Raji (cell line): ENCODE results near the gene INSL4.

Experiments
- POLR2A ChIP-seq: IDR thresholded peaks from 2 replicates; pipeline ENCODE4 v1.6.1; 2011; ENCODE audit warnings: low read depth, low read length, control low read depth; ENCODE audit not compliant: insufficient read depth

Gene INSL4

GRCh38 chr9:5274770-5275169 is 43.6 kb downstream of the INSL4 start:
- no peak for TF ChIP-seq POLR2A

GRCh38 chr9:5278486-5278885 is 47.3 kb downstream of the INSL4 start:
- no peak for TF ChIP-seq POLR2A
